A673 (cell line): ENCODE results near the gene PSTPIP2.

ENCODE experiments used
- CTCF ChIP-seq: fragments of 300-800, 200-600 bp; sonication (generic); conservative IDR thresholded peaks from 2 replicates; pipeline ENCODE4 v1.5.1; 2017; ENCODE audit warnings: low read depth, mild to moderate bottlenecking, antibody characterized with exemption, low read length, moderate library complexity, mixed read lengths
- EZH2 ChIP-seq: fragments of 200-600 bp; sonication (generic); IDR thresholded peaks from 2 replicates; pipeline ENCODE4 v1.6.1; 2017; ENCODE audit warnings: borderline replicate concordance, low read depth, mild to moderate bottlenecking, mixed read lengths, antibody characterized with exemption, low read length; ENCODE audit not compliant: poor library complexity, severe bottlenecking

GRCh38 chr18:46071653-46072375 lies at the start of gene PSTPIP2:
- no peak for TF ChIP-seq CTCF
- TF ChIP-seq EZH2: no peak
